Activated CD4-positive, alpha-beta memory T cell treated with anti-CD3 and anti-CD28 coated beads for 36 hours (primary cell): ENCODE data around the gene MYO19. TPM values are rescaled to one million over a fixed set of nuclear protein-coding genes. Genes with fewer than 3 reads are reported as not detected.

ENCODE experiments used
- CTCF ChIA-PET: fragments of 350-600 bp; sonication (Branson Sonifier 250); formaldehyde crosslinking; loops from one replicate; lab custom pipeline; 2021; ENCODE audit warnings: antibody characterized with exemption, inconsistent platforms; lab: Charles Lee
- POLR2A ChIA-PET: fragments of 350-600 bp; sonication (Branson Sonifier 250); formaldehyde crosslinking; loops from one replicate; lab custom pipeline; 2021; ENCODE audit warnings: antibody characterized with exemption; lab: Charles Lee
- DNase-seq: peaks from one replicate; pipeline ENCODE4 v3.0.0-alpha.2; 2020
- H3K27ac Mint-ChIP-seq: one replicate; pipeline ENCODE4 v1.8.0; 2021; ENCODE audit warnings: mixed read lengths
- H3K27me3 Mint-ChIP-seq: one replicate; pipeline ENCODE4 v1.8.0; 2021; ENCODE audit warnings: mixed read lengths
- H3K36me3 Mint-ChIP-seq: one replicate; pipeline ENCODE4 v1.8.0; 2021; ENCODE audit warnings: mixed read lengths
- H3K4me1 Mint-ChIP-seq: one replicate; pipeline ENCODE4 v1.8.0; 2021; ENCODE audit warnings: low read depth, mixed read lengths
- H3K4me3 Mint-ChIP-seq: one replicate; pipeline ENCODE4 v1.8.0; 2021; ENCODE audit warnings: mild to moderate bottlenecking, mixed read lengths
- H3K9me3 Mint-ChIP-seq: one replicate; pipeline ENCODE4 v1.8.0; 2021; ENCODE audit warnings: mixed read lengths
- intact Hi-C: fragments of 100-400 bp; cut with micrococcal nuclease; formaldehyde crosslinking; loops from one replicate; pipeline ENCODE4 v1.15.1; 2023
- total RNA-seq, 2 experiments: library from RNA; stranded (reverse); gene quantifications; one replicate each; pipeline ENCODE4 v1.2.3, GENCODE V29; 2021

MYO19 gene, protein sequence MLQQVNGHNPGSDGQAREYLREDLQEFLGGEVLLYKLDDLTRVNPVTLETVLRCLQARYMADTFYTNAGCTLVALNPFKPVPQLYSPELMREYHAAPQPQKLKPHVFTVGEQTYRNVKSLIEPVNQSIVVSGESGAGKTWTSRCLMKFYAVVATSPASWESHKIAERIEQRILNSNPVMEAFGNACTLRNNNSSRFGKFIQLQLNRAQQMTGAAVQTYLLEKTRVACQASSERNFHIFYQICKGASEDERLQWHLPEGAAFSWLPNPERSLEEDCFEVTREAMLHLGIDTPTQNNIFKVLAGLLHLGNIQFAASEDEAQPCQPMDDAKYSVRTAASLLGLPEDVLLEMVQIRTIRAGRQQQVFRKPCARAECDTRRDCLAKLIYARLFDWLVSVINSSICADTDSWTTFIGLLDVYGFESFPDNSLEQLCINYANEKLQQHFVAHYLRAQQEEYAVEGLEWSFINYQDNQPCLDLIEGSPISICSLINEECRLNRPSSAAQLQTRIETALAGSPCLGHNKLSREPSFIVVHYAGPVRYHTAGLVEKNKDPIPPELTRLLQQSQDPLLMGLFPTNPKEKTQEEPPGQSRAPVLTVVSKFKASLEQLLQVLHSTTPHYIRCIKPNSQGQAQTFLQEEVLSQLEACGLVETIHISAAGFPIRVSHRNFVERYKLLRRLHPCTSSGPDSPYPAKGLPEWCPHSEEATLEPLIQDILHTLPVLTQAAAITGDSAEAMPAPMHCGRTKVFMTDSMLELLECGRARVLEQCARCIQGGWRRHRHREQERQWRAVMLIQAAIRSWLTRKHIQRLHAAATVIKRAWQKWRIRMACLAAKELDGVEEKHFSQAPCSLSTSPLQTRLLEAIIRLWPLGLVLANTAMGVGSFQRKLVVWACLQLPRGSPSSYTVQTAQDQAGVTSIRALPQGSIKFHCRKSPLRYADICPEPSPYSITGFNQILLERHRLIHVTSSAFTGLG
- total RNA-seq: 100 to 1,000 TPM; 106 to 112 TPM

DNA sequence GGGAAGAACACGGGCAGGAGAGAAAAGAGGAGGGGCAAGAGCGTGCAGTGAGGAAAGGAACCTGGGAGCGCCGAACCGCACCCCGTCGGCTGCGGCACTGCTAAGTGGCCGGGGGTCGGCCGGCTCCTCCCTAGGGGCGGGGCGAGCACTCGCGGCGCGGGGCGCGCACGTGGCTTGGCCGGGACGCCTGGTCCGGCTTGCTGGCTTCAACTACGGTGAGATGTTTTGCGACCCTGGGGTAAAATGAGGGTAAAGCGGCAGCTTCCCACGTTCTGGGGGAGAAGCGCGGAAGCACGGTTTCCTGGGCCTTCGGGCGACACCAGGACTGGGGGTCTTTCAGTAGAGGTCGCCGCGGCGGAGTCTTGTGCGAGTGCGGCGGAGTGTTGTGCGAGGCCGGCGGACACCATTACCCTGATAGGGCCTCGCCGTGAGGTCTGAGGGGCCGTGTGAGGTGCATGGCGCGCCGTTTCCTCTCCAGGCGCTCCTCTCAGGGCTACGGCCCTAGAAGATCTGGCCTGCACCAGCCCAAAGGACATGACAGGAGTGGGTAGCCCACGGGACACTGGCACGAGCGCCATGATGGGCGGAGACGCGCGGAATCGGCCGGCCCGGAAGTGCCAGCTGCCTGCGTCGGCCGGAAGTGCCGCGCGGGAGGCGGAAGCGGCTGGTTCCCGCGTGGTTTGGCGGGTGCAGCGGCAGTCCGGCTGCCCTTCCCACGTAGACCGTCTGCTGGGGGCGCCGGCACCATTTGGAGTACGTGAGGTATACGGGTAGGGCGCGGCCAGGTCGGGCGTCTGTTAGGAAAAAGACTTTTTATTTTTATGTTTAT lies at the start of gene MYO19, which contains the start of gene PIGW:
MYO19 (minus strand) TSS at position 29 of the 829 bp plus-strand sequence. CDS start 2,330 bp downstream, outside the sequence.
PIGW (plus strand) TSS at position 148 of the 829 bp plus-strand sequence. CDS start 2,115 bp downstream, outside the sequence.
- peak within 1 kb of the TSS; percentile 97 for H3K4me3 Mint-ChIP-seq
- H3K36me3 Mint-ChIP-seq: peaks cover 39% of the 10 kb centered on the region
- H3K4me1 Mint-ChIP-seq: peaks cover 43% of the 10 kb centered on the region
- peak within 1 kb of the TSS; percentile 95 for H3K27ac Mint-ChIP-seq
- H3K27me3 Mint-ChIP-seq: no peaks in the 10 kb centered on the region
- intact Hi-C loops: loop anchor here (1.0 to 2.0 kb wide), 3 partner anchors 9 to 56 kb away; partner anchors contain the start of genes DHRS11, GGNBP2 and ZNHIT3
- H3K9me3 Mint-ChIP-seq: no peaks in the 10 kb centered on the region
- ChIA-PET POLR2A (interaction anchor here (0.7 to 4.6 kb wide), 8 partner anchors 9 to 725 kb away, joined by 3 to 59 read pairs (median 6); partner anchors contain the start of genes GGNBP2, MRM1 and ZNHIT3), CTCF (interaction anchor here (0.5 to 3.9 kb wide), 9 partner anchors 9 to 499 kb away, joined by 3 to 27 read pairs (median 4); partner anchors contain the start of genes GGNBP2 and MRM1)
- peak; percentile 91 for DNase-seq

DNA sequence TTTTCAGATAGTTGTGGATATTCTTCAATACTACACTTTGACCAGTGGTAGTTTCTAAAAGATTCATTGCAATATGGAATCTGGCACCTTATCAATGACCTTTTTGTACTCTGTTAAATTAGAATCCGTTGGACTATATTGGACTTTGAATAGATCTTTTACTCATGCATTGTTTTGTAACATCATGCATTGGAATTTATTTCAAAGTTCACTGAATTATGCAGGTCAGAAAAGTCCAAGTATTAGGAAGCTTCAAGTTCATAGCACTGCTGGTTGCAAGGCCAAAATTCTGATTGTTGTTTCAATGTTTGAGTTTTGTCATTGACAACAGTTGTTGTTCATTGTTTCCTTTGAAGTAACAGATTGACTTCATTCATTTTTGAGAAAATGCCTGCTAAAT lies 49.1 kb upstream of the MYO19 start:
- intact Hi-C loops: no loop called here
- Mint-ChIP-seq H3K9me3 (no peaks in the 10 kb centered on the region), H3K36me3 (peaks cover 30% of the 10 kb centered on the region), H3K4me3 (no peak overlapping the region), H3K27me3 (no peaks in the 10 kb centered on the region), H3K27ac (no peak overlapping the region), H3K4me1 (no peaks in the 10 kb centered on the region)
- POLR2A ChIA-PET: no interaction called here
- CTCF ChIA-PET: interaction anchor here (0.7 to 3.6 kb wide), 2 partner anchors 19 to 46 kb away, joined by 4 to 13 read pairs; partner anchors contain the start of gene MRM1
- DNase-seq: no peak

DNA sequence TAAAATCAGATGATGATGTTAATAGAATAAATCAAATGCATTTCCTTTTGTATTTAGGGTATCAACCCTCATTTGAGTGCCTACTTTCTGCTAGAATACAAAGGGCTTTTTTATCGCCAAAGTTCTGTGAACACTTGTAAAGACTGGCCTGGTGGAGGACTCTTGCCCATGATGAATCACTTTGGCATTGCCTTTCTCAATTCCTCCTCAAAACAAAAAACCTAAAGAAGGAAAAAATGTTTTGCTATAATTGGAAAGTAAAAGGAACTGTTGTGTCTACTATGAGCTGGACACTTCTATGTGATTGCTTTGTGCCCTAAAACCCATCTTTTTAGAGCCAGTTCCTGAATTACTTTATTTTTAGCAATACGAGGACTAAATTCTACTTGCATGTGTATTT lies 44.0 kb upstream of the MYO19 start:
- Mint-ChIP-seq H3K4me1 (peaks cover 3% of the 10 kb centered on the region), H3K4me3 (no peak overlapping the region), H3K27ac (no peak overlapping the region), H3K27me3 (no peaks in the 10 kb centered on the region), H3K9me3 (no peaks in the 10 kb centered on the region), H3K36me3 (peaks cover 34% of the 10 kb centered on the region)
- intact Hi-C loops: no loop called here
- POLR2A ChIA-PET: no interaction called here
- CTCF ChIA-PET: interaction anchor here (0.7 to 1.2 kb wide), 2 partner anchors 47 to 609 kb away, joined by 3 read pairs; no protein-coding TSS in a partner anchor
- no peak for DNase-seq

DNA sequence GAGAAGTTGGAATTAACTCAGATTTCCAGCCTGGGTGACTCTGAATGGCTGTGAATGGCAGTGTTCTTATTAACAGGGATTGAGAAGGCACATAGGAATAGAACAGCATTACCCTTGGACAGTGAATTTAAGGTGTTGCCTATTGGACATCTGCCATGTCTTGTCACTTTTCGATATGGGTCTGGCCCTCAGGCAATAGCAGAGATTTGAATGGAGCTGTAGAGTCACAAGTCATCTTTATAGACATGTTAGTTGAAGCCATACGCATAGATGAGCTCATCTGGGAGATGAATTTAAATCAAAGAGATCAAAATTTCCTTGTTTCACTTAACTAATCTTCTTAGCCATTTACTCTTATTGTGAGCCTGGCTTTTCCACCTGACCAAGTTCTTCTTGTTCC lies 42.1 kb upstream of the MYO19 start:
- peaks cover 40% of the 10 kb centered on the region for H3K36me3 Mint-ChIP-seq
- no peaks in the 10 kb centered on the region for H3K27me3 Mint-ChIP-seq
- DNase-seq: no peak
- CTCF ChIA-PET: no interaction called here
- H3K4me3 Mint-ChIP-seq: no peak overlapping the region
- peaks cover 7% of the 10 kb centered on the region for H3K4me1 Mint-ChIP-seq
- intact Hi-C loops: no loop called here
- no peak overlapping the region for H3K27ac Mint-ChIP-seq
- H3K9me3 Mint-ChIP-seq: no peaks in the 10 kb centered on the region
- POLR2A ChIA-PET: no interaction called here

DNA sequence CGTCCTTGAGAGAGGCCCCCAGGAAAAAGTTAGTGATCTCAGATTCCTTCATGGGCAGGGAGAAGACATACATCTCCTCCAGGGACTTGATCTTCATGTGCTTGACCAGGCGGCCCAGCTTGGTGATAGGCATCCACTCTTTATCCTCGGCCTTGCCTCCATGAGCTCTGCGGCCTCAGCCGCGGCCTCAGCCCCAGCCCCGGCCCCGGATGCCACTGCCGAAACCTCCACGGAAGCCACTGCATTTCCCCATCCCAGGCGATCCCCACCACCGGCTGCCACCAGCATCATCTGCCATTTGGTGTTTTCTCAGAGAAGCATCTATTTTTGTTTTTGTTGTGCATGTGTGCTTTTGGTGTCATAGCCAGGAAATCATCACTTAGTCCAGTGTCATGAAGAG lies 40.4 kb upstream of the MYO19 start:
- DNase-seq: no peak
- Mint-ChIP-seq H3K36me3 (peaks cover 35% of the 10 kb centered on the region), H3K4me3 (no peak overlapping the region), H3K27me3 (no peaks in the 10 kb centered on the region), H3K4me1 (peaks cover 7% of the 10 kb centered on the region), H3K27ac (no peak overlapping the region), H3K9me3 (no peaks in the 10 kb centered on the region)
- ChIA-PET POLR2A (no interaction called here), CTCF (no interaction called here)
- intact Hi-C loops: no loop called here

DNA sequence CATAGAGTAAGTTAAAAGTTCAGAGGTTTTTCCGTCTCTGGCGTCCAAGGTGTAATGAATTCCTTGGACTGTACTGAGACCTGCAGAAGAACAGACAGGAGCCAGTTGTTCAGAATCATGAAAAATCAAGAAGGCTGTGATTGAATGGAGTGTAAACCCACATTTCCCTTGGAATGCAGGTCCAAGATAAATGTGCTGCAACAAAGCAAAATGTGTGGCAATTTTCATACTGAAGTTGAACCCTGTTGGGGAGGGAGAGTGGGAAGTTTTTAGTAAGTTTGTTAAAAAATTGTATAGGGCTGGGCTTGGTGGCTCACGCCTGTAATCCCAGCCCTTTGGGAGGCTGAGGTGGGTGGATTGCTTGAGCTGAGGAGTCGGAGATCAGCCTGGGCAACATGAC lies 31.4 kb upstream of the MYO19 start:
- peaks cover 36% of the 10 kb centered on the region for H3K36me3 Mint-ChIP-seq
- H3K27ac Mint-ChIP-seq: no peak overlapping the region
- ChIA-PET CTCF (interaction anchor here (1.2 kb wide), 1 partner anchor 37 kb away, joined by 3 read pairs; no protein-coding TSS in a partner anchor), POLR2A (interaction anchor here (1.0 kb wide), 1 partner anchor 18 kb away, joined by 3 read pairs; no protein-coding TSS in a partner anchor)
- no peak for DNase-seq
- no peak overlapping the region for H3K4me3 Mint-ChIP-seq
- peaks cover 17% of the 10 kb centered on the region for H3K4me1 Mint-ChIP-seq
- H3K9me3 Mint-ChIP-seq: no peaks in the 10 kb centered on the region
- intact Hi-C loops: no loop called here
- no peaks in the 10 kb centered on the region for H3K27me3 Mint-ChIP-seq

DNA sequence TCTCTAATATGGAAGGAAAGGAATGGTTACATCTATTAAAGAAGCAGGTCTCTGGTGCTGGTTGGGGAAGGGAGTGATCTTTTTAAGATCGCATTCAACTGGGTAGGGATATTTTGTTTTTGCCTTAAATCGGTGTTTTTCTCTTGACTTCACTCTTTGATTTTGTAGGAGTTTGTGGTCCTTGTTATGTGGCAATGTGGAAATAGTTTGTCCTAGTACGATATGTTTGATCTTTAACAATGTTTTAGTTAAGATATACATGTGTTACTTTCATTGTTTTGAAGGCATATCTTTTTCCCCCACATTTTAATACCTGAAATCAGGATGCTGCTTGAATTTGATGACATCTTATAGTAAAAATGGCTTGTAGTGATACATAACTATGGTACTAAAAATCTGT lies 18.8 kb upstream of the MYO19 start:
- peaks cover 47% of the 10 kb centered on the region for H3K4me1 Mint-ChIP-seq
- peak overlapping the region; percentile 13 for H3K27ac Mint-ChIP-seq
- peaks cover 29% of the 10 kb centered on the region for H3K36me3 Mint-ChIP-seq
- intact Hi-C loops: no loop called here
- ChIA-PET POLR2A (no interaction called here), CTCF (no interaction called here)
- no peaks in the 10 kb centered on the region for H3K27me3 Mint-ChIP-seq
- H3K9me3 Mint-ChIP-seq: no peaks in the 10 kb centered on the region
- no peak for DNase-seq
- H3K4me3 Mint-ChIP-seq: no peak overlapping the region

DNA sequence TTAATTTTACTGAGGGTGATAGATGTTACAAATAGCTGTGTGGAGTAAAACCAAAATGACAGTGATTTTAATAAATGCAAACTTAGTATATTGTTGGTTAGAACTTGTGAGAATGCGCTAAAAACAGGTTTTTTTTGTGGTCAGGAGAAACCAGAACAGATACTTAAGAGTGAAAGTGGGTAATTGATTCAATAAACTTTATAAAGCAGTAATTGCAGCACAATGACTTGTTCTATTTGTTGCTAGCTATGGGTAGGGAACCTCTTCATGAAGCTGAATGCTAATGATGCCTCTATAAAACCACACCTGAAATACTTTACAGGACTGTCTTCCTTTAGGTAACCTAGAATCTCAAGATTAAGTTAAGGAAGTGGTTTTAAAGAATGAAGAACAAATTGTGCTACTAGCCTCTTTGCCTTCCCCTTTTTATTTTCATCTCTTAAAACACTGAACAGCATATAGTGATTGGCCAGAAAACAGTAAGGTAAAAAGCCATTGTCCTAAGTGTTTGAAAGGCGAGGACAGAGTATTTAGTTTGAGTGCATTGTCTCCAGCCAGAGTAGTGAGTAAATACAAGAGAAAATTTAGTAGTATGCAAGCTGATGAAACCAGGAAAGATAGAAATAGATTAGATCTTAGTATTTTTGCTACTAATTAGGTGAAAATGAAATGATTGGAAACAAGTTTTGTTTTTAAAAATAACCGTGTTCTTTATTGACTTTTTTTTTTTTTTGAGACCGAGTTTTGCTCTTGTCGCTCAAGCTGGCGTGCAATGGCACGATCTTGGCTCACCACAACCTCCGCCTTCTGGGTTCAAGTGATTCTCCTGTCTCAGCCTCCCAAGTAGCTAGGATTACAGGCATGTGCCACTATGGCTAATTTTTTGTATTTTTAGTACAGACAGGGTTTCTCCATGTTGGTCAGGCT lies 16.1 kb upstream of the MYO19 start:
- H3K27ac Mint-ChIP-seq: peak overlapping the region; percentile 61
- H3K27me3 Mint-ChIP-seq: no peaks in the 10 kb centered on the region
- intact Hi-C loops: no loop called here
- peak; percentile 35 for DNase-seq
- H3K9me3 Mint-ChIP-seq: no peaks in the 10 kb centered on the region
- peaks cover 32% of the 10 kb centered on the region for H3K36me3 Mint-ChIP-seq
- ChIA-PET POLR2A (interaction anchor here (0.9 kb wide), 1 partner anchor 21 kb away, joined by 3 read pairs; no protein-coding TSS in a partner anchor), CTCF (interaction anchor here (0.6 to 1.2 kb wide), 3 partner anchors 17 to 989 kb away, joined by 3 to 6 read pairs (median 4); partner anchors contain the start of genes MYO19 and PIGW)
- no peak overlapping the region for H3K4me3 Mint-ChIP-seq
- H3K4me1 Mint-ChIP-seq: peaks cover 58% of the 10 kb centered on the region

DNA sequence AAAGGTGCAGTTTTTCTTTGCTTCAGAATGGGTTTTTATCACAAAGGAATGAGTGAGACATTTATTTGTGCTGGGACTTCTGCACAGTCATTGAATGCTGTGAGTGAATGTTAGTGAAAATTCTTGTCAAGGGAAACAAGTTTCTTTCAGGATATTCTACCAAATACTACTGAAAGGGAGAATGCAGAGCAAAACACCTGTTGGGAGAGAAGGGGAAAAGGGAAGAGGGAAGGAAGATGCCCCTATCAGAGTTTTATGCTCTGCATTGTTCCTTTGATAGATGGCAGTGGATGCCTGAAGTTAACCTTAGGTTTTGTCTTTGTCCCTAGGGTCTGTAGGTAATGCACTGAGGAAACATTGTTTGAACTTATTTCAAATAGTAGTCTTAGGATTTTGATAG lies 13.1 kb upstream of the MYO19 start:
- Mint-ChIP-seq H3K27ac (peak overlapping the region; percentile 98), H3K4me3 (peak overlapping the region; percentile 37), H3K36me3 (peaks cover 32% of the 10 kb centered on the region), H3K9me3 (no peaks in the 10 kb centered on the region), H3K27me3 (no peaks in the 10 kb centered on the region), H3K4me1 (peaks cover 50% of the 10 kb centered on the region)
- POLR2A ChIA-PET: no interaction called here
- intact Hi-C loops: loop anchor here (2.0 to 10.0 kb wide), 2 partner anchors 55 to 177 kb away; no protein-coding TSS in a partner anchor
- CTCF ChIA-PET: interaction anchor here (0.6 to 3.4 kb wide), 3 partner anchors 13 to 573 kb away, joined by 5 to 19 read pairs (median 5); partner anchors contain the start of genes MYO19 and PIGW
- DNase-seq: no peak
